ENCODE data around the gene TNFRSF11A.

TNFRSF11A gene

GRCh38 chr18:62336618-62337017 lies 11.5 kb downstream of the TNFRSF11A start:
- H3K4me2 ChIP-seq (ENCODE audit: insufficient read depth, low read length) = no peak overlapping the region
- TF ChIP-seq CTCF (IDR thresholded peaks at IDR 0.05; ENCODE audit: borderline replicate concordance, extremely low read depth, low read length, poor library complexity, severe bottlenecking) (no peak), EZH2 (IDR thresholded peaks at IDR 0.05; ENCODE audit: borderline replicate concordance, low read depth, low read length, severe bottlenecking) (no peak)
- H3K9me3 ChIP-seq (ENCODE audit: insufficient read depth, low read length, severe bottlenecking) = no peaks in the 10 kb centered on the region
- no peak overlapping the region for H3K4me3 ChIP-seq (ENCODE audit: low read depth in 1 of 2, low read length in 2 of 2)
- no peaks in the 10 kb centered on the region for H3K36me3 ChIP-seq (ENCODE audit: insufficient read depth, low read length)
- no peak overlapping the region for H3K9ac ChIP-seq (ENCODE audit: low read depth, low read length)
- H4K20me1 ChIP-seq (ENCODE audit: insufficient read depth, low read length) = no peaks in the 10 kb centered on the region
- H3K27ac ChIP-seq (ENCODE audit: low read length) = no peak overlapping the region
- no peaks in the 10 kb centered on the region for H3K4me1 ChIP-seq (ENCODE audit: insufficient read depth, low read length)
- H2AFZ ChIP-seq (ENCODE audit: low read depth, low read length) = no peak overlapping the region
- H3K27me3 ChIP-seq (ENCODE audit: insufficient read depth, low read length, poor library complexity) = peaks cover 4% of the 10 kb centered on the region
- DNase-seq (no peak), ATAC-seq (ENCODE audit: insufficient read depth, low read depth) (no peak)
- no peaks in the 10 kb centered on the region for H3K79me2 ChIP-seq (ENCODE audit: insufficient read depth, low read length)

GRCh38 chr18:62337336-62337735 lies 12.2 kb downstream of the TNFRSF11A start:
- Histone ChIP-seq H4K20me1 (ENCODE audit: insufficient read depth, low read length) (no peaks in the 10 kb centered on the region), H3K79me2 (ENCODE audit: insufficient read depth, low read length) (no peaks in the 10 kb centered on the region), H3K9ac (ENCODE audit: low read depth, low read length) (no peak overlapping the region), H3K4me2 (ENCODE audit: insufficient read depth, low read length) (no peak overlapping the region), H3K9me3 (ENCODE audit: insufficient read depth, low read length, severe bottlenecking) (no peaks in the 10 kb centered on the region), H3K27me3 (ENCODE audit: insufficient read depth, low read length, poor library complexity) (peaks cover 4% of the 10 kb centered on the region), H3K4me3 (ENCODE audit: low read depth in 1 of 2, low read length in 2 of 2) (no peak overlapping the region), H3K36me3 (ENCODE audit: insufficient read depth, low read length) (no peaks in the 10 kb centered on the region), H3K4me1 (ENCODE audit: insufficient read depth, low read length) (no peaks in the 10 kb centered on the region), H2AFZ (ENCODE audit: low read depth, low read length) (no peak overlapping the region), H3K27ac (ENCODE audit: low read length) (no peak overlapping the region)
- DNase-seq = no peak
- ATAC-seq (ENCODE audit: insufficient read depth, low read depth) = no peak
- no peak for TF ChIP-seq EZH2 (IDR thresholded peaks at IDR 0.05; ENCODE audit: borderline replicate concordance, low read depth, low read length, severe bottlenecking)
- TF ChIP-seq CTCF (IDR thresholded peaks at IDR 0.05; ENCODE audit: borderline replicate concordance, extremely low read depth, low read length, poor library complexity, severe bottlenecking) = no peak

GRCh38 chr18:62338446-62339105 lies 13.5 kb downstream of the TNFRSF11A start:
- no peak overlapping the region for H3K4me2 ChIP-seq (ENCODE audit: insufficient read depth, low read length)
- no peak overlapping the region for H3K9ac ChIP-seq (ENCODE audit: low read depth, low read length)
- peaks cover 6% of the 10 kb centered on the region for H3K27me3 ChIP-seq (ENCODE audit: insufficient read depth, low read length, poor library complexity)
- H4K20me1 ChIP-seq (ENCODE audit: insufficient read depth, low read length) = no peaks in the 10 kb centered on the region
- no peaks in the 10 kb centered on the region for H3K9me3 ChIP-seq (ENCODE audit: insufficient read depth, low read length, severe bottlenecking)
- H3K4me3 ChIP-seq (ENCODE audit: low read depth in 1 of 2, low read length in 2 of 2) = no peak overlapping the region
- DNase-seq (no peak), ATAC-seq (ENCODE audit: insufficient read depth, low read depth) (no peak)
- no peaks in the 10 kb centered on the region for H3K36me3 ChIP-seq (ENCODE audit: insufficient read depth, low read length)
- no peak overlapping the region for H2AFZ ChIP-seq (ENCODE audit: low read depth, low read length)
- no peak overlapping the region for H3K27ac ChIP-seq (ENCODE audit: low read length)
- no peaks in the 10 kb centered on the region for H3K4me1 ChIP-seq (ENCODE audit: insufficient read depth, low read length)
- H3K79me2 ChIP-seq (ENCODE audit: insufficient read depth, low read length) = no peaks in the 10 kb centered on the region
- TF ChIP-seq EZH2 (IDR thresholded peaks at IDR 0.05; ENCODE audit: borderline replicate concordance, low read depth, low read length, severe bottlenecking) = no peak
- no peak for TF ChIP-seq CTCF (IDR thresholded peaks at IDR 0.05; ENCODE audit: borderline replicate concordance, extremely low read depth, low read length, poor library complexity, severe bottlenecking)
